Amniotic epithelial cell (primary cell): ENCODE data around the gene TNFRSF6B.
"Not testable (repeated sequence)": the region's sequence is repeated elsewhere in the genome, so short reads cannot be mapped to it uniquely, and the experiment has no call there.

Experiments
- DNase-seq: peaks from one replicate; pipeline ENCODE4 v3.0.0-alpha.2; 2010; ENCODE audit warnings: low read depth

The TNFRSF6B gene

DNA sequence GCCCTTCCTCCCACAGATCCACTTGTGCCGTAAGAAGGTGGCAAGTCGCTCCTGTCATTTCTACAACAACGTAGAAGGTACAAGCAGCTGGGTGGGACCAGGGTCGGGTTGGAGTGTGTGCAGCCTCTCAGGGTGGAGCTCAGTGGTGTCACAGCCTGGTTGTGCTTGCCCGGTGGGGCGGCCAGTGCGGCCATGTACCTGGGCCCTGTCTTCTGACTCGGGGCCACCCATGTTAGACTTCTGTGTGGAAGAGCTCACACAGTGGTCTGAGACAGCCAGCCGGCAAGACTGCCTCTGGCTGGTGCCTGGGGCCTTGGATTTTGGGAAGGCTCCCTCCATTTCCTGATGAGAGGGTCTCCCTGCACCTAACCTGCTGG lies 33.7 kb upstream of the TNFRSF6B start:
- no peak for DNase-seq

DNA sequence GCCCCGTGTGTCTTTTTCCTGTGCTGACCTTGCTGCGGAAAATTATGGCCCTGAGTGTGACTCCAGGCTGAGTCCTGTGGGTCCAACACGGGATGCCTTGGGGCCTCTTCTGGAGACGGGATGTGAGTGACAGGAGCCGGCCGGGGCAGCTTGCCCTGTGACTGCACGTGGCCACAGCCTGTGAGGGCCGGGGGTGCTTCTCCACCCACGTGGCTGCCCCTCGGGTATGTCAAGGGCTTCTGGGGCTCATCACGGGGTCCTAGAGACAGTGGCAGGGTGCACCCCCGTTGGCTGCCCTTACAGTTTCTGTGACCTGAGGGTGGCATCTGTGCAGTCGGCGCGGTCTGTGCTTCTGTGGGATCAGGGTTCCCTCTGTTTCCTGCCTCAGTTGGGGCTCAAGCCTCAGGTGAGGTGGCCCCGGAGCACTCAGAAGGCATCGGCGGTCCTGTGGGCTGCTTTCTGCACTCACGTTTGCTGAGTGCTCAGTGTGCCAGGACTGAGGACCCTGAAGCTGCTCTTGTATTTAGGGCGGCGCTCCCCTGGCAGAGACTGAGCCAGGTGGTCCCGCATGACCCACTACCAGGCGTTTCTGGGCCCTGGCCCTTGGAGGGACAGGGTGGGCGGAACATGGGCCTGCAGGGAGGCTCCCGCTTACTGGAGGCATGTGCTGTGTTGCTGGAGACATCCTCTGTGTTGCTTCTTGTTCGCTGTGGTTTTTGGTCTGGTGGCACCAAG lies 33.0 kb upstream of the TNFRSF6B start:
- no peak for DNase-seq

DNA sequence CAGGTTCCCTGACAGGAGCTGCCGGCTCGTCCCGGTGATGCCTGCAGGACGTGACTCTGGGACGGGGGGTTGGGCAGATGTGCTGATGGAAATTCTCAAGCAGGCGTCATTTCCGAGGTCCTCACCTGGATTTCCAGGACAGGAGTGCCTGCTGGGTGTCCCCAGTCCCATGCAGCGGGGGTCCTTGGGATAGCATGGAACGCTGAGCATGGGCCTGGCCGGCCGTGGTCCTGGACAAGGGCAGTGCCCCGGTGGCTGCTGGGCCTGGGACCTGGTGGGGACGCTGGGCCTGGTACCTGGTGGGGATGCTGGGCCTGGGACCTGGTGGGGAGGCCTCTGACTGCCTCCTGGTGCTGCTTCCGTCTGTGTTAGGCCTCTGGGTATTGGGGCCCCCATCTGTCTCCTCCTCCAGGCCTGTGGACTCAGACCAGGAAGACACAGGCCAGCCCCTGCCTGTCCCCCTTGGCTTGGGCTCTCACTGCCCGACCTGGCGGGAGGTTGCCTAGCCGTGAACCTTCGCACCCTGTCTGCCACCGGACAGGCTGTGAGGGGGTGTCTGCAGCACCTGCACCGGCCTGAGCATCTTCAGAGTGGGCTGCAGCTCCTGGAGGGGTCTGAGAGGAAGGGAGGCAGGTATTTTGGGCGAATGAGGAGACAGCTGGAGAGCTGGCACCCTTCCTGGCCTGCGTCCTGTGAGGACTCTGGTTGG lies 32.2 kb upstream of the TNFRSF6B start:
- DNase-seq = no peak

DNA sequence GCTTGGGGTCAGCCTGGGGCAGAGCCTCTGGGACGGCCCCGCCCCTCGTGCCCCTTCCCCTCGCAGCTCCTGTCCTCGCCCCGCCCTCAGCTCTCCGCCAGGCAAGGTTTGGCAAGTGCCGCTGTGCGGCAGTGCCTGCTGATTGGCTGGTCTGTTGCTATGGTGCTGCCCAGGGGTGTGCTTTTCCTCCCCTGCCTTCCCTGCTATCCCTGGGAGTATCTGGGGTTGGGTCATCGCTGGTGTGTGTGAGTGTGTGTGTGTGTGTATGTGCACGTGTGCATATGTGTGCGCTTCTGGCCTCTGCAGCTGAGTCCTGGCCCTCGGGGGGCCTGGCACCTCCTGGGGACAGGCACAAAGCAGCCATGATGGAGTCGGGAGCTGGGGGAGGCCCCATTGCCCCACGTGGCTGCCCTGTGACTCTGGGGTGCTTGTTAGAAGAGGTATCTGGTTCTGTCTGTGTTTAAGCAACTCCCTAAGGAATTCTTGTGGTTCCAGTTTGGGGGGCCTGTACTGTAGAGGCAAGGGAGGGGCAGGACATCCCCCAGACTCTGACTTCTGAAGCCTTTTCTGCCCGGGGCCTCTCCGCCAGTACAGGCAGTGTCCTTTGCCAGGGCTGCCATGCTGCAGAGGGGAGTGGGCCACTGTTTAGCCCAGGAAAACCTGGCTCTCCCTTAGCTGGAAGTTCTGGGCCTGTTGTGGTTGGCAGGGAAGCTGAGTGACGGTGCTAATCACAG lies 31.4 kb upstream of the TNFRSF6B start:
- DNase-seq = peak; percentile 87

- no peak for DNase-seq
Measured at GRCh38 chr20:63665708-63666107, 30.7 kb upstream of the TNFRSF6B start.

DNA sequence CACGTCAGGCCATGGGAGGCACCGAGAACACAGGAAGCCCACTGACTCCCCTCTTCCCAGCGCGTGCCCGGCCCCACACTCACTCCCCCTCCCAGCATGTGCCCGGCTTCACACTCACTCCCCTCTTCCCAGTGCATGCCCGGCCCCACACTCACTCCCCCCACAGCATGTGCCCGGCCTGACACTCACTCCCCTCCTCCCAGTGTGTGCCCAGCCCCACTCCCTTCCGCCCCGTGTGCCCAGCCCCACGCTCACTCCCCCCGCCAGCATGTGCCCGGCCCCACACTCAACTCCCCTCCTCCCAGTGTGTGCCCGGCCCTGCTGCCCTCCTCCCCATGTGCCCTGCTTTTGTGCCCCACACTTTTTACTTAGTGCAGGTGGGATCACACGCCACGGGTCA lies 28.6 kb upstream of the TNFRSF6B start:
- DNase-seq = no peak

DNA sequence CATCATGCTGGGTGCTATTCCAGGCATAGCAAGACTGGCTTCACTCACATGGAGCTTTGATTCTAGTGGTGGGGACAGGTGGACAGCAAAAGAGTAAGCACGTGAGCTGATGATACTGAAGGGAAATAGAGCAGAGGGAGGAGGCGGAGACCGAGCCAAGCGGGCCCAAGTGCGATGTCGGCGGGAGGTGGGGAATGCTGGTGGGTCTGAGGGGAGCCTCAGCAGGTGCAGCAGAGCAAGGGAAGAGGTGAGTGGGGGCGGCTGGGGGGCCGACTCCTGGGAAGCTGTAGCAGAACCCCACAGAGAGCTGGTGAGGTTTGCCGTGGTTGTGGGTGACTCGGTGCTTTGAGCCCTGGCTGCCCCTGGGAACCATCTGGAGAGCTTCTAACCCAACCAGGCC lies 28.1 kb upstream of the TNFRSF6B start:
- no peak for DNase-seq

DNA sequence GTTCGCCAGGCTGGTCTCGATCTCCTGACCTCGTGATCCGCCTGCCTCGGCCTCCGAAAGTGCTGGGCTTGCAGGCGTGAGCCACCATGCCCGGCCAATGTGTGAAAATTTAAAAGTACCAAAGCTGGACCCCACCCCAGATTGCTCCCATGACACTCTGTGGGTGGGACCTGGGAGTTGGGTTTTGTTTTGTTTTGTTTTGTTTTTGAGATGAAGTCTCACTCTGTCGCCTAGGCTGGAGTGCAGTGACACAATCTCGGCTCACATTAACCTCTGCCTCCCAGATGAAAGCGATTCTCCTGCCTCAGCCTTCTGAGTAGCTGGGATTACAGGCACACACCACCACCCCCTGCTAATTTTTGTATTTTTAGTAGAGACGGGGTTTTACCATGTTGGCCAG lies 24.8 kb upstream of the TNFRSF6B start:
- not testable (repeated sequence) for DNase-seq

- no peak for DNase-seq
Measured at GRCh38 chr20:63672666-63673065, 23.8 kb upstream of the TNFRSF6B start.

- DNase-seq = no peak
Measured at GRCh38 chr20:63673951-63674350, 22.5 kb upstream of the TNFRSF6B start.

- DNase-seq = no peak
Measured at GRCh38 chr20:63675681-63676368, 20.6 kb upstream of the TNFRSF6B start.

DNA sequence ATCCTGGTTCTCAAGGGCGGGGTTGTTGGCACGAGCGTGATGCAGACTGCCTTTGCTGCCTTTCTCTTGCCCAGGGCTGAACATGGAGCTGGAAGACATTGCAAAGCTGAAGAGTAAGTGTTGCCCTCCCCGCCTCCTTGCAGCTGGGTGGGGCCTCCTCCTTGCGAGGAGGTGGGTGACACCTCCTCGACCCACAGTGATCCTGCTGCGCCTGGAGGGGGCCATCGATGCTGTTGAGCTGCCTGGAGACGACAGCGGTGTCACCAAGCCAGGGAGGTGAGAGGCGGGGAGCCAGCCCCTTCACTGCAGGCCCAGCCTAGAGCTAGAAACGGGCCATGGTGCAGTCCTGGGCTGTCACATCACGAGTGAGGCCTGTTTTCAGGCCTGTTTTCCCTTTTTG lies 18.4 kb upstream of the TNFRSF6B start:
- no peak for DNase-seq

DNA sequence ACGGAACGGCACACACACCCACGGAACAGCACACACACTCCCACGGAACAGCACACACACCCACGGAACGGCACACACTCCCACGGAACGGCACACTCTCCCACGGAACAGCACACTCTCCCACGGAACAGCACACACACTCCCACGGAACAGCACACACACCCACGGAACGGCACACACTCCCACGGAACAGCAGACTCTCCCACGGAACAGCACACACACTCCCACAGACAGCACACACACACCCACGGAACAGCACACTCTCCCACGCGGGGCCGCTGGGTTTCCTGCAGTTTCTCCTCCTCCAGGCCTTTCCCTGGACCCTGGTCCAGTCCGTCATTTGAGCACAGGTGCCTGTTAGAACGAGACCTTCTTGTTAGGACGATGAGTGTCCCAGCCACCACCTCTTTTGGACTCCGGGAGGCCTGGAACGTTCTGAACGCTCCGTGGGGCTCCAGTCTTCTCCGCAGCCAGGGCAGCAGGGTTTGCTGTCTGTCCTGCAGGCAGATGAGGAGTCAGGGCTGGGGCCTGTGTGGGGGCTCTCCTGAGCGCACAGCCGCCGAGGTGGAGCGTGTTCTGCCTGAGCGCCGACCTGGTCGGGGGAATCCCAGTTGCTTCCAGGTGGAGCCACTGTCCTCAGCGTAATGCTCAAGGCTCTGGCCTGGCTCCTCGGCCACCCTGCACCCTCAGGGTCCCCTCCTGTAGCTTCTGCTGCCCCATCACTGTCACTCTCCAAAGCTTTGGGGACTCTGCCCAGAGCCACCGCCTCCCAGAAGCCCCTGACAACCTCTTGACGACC lies 17.6 kb upstream of the TNFRSF6B start:
- no peak for DNase-seq

GRCh38 chr20:63679799-63680305 lies 16.6 kb upstream of the TNFRSF6B start:
- no peak for DNase-seq

GRCh38 chr20:63680427-63680826 lies 16.0 kb upstream of the TNFRSF6B start:
- no peak for DNase-seq

DNA sequence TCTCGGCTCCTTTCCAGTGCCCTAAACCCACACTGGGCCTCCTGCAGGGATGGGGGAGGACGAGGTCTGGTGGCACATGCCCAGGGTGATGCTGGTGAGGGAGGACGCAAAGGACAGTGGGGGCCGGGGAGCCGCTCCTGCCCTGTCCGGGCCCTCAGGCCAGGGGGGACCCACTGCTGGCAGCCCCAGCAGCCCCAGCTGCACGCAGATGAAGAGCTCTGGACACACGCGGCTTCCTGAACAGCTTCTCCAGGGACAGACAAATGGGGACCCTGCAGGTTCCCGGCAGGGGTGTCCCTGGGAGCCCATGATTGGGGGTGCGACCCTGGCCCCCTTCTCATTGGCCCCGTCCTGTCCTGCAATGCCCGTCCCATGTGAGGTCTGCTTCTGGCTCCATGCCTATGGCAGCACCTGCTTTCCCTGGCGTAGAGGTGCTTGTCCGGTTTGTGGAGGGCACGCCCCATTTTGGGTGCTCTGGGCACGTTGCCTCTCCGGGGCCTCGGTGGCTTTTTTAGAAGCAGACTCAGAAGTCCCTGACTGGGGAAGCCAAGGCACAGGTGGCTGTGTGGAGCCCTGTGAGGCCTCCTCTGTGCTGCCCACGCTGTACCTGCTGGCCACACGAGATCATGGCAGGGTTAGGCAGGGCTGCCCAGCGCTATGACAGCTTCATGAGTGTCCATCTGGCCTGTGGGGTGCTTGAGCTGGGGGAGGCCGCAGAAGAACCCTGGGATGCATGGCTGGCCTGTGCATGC lies 15.4 kb upstream of the TNFRSF6B start:
- no peak for DNase-seq

GRCh38 chr20:63681609-63682142 lies 14.8 kb upstream of the TNFRSF6B start:
- no peak for DNase-seq

DNA sequence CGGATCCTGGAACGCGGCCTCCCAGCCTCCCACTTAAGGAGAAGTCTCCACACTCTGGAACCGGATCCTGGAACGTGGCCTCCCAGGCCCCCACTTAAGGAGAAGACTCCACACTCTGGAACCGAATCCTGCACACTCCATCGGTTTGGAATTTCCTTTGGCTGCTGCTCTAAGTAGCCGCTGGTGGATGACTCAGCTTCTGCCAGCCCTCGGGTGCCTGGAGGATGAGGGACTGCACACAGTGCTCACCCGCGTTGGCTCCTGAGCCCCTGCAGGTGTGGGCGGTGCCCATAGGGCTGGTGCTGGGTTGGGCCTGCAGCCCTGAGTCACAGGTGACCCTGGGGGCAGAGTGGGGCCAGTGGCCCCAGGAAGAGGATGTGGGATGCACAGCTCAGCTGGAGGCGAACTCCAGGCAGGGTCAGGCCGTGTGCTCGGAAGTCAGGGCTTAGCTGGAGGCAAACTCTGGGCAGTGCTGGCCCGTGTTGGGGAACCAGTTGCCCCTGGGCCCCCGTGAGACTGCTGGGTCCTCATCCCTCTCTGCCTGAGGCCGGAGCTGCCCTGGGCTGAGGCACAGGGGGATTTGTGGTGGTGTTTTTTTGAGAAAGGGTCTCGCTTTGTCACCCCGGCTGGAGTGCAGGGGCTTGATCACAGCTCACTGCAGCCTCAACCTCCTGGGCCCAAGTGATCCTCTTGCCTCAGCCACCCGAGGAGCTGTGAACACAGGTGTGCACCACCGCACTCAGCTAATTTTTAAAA lies 13.9 kb upstream of the TNFRSF6B start:
- peak; percentile 99 for DNase-seq

- no peak for DNase-seq
Measured at GRCh38 chr20:63685269-63686026, 11.0 kb upstream of the TNFRSF6B start.
